GM12878 (cell line): ENCODE data around the gene COG1. TPM values are rescaled to one million over a fixed set of nuclear protein-coding genes. Genes with fewer than 3 reads are reported as not detected.

Source experiments
- ATAC-seq: fragments of 200-7000 bp; cut with Tn5 transposase; 3 replicates; pipeline ENCODE4 v1.9.1; 2020; ENCODE audit warnings: mild to moderate bottlenecking, moderate library complexity
- BruUV-seq: library from RNA; stranded (reverse); fragments of 400-500 nt; replicated peaks from 2 replicates; lab custom pipeline; 2021; lab: Mats Ljungman, UMichigan
- CTCF ChIA-PET: fragments of 300-600 bp; sonication (Branson Sonifier 250); formaldehyde crosslinking; extraction: SDS; loops from one replicate; lab custom pipeline; 2021; ENCODE audit warnings: inconsistent platforms; lab: Yijun Ruan, JAX
- POLR2A ChIA-PET: fragments of 350-600 bp; formaldehyde crosslinking; extraction: SDS; loops from one replicate; lab custom pipeline; 2021; ENCODE audit warnings: inconsistent platforms; lab: Charles Lee
- RAD21 ChIA-PET: fragments of 300-600 bp; sonication (Branson Sonifier 250); formaldehyde crosslinking; loops from one replicate; lab custom pipeline; 2023; ENCODE audit warnings: antibody characterized with exemption; ENCODE audit not compliant: unreplicated experiment; lab: Charles Lee
- SMC1A ChIA-PET: fragments of 300-600 bp; sonication (Branson Sonifier 250); formaldehyde crosslinking; loops from one replicate; lab custom pipeline; 2023; ENCODE audit not compliant: unreplicated experiment, uncharacterized antibody; lab: Charles Lee
- DNase-seq: peaks from one replicate; pipeline ENCODE4 v3.0.0-alpha.2; 2011; ENCODE audit warnings: low read depth, low spot score
- FAIRE-seq: peaks from 3 replicates; lab custom pipeline; 2011; peaks lifted over from hg19 to GRCh38; lab: Jason Lieb, UNC
- H2AFZ ChIP-seq: 2 replicates; pipeline ENCODE4 v1.6.0; 2011; ENCODE audit warnings: low read depth, low read length, control low read depth; ENCODE audit not compliant: control insufficient read depth
- H3K27ac ChIP-seq: 2 replicates; pipeline ENCODE4 v1.5.1; 2011; ENCODE audit warnings: control low read depth; ENCODE audit not compliant: control insufficient read depth, insufficient read depth
- H3K27me3 ChIP-seq, 2 experiments: replicated peaks in 1 of 2; 2 replicates each; pipeline versions ENCODE4 v1.6.0 to v1.6.1; 2011; ENCODE audit warnings: low read length in 1 of 2; ENCODE audit not compliant: control insufficient read depth in 2 of 2, insufficient read depth in 2 of 2
- H3K36me3 ChIP-seq, 2 experiments: 2 replicates each; pipeline ENCODE4 v1.5.1; 2011; ENCODE audit warnings: low read length in 1 of 2; ENCODE audit not compliant: control insufficient read depth in 2 of 2, insufficient read depth in 2 of 2
- H3K4me1 ChIP-seq: 2 replicates; pipeline ENCODE4 v1.6.1; 2011; ENCODE audit warnings: mild to moderate bottlenecking, low read length, moderate library complexity, mixed read lengths; ENCODE audit not compliant: control insufficient read depth, insufficient read depth
- H3K4me2 ChIP-seq: 2 replicates; pipeline ENCODE4 v1.6.0; 2011; ENCODE audit warnings: control low read depth; ENCODE audit not compliant: control insufficient read depth, insufficient read depth
- H3K4me3 ChIP-seq: fragments of 200-600 bp; sonication (generic); 2 replicates; pipeline ENCODE4 v1.5.1; 2016
- H3K79me2 ChIP-seq: 2 replicates; pipeline ENCODE4 v1.6.0; 2011; ENCODE audit warnings: low read length; ENCODE audit not compliant: control insufficient read depth, insufficient read depth
- H3K9ac ChIP-seq: 2 replicates; pipeline ENCODE4 v1.8.0; 2011; ENCODE audit warnings: low read length, control low read depth, mixed read lengths; ENCODE audit not compliant: control insufficient read depth, insufficient read depth
- H3K9me3 ChIP-seq: replicated peaks from 3 replicates; pipeline ENCODE4 v1.5.1; 2011; ENCODE audit warnings: mild to moderate bottlenecking, low read length; ENCODE audit not compliant: control insufficient read depth, insufficient read depth
- H4K20me1 ChIP-seq: 2 replicates; pipeline ENCODE4 v1.6.0; 2011; ENCODE audit not compliant: control insufficient read depth, insufficient read depth
- CHD2 ChIP-seq: IDR thresholded peaks from 2 replicates; pipeline ENCODE4 v1.6.1; 2011; ENCODE audit warnings: low read depth, low read length, improper control_type of control experiment, borderline replicate concordance
- HCFC1 ChIP-seq: fragments of 150-350 bp; IDR thresholded peaks from 2 replicates; pipeline ENCODE4 v1.6.1; 2014; ENCODE audit warnings: low read length
- HDAC2 ChIP-seq: fragments of 200-600 bp; sonication (generic); IDR thresholded peaks from 2 replicates; pipeline ENCODE4 v1.6.1; 2017
- IRF3 ChIP-seq: fragments of 450-650 bp; IDR thresholded peaks from 2 replicates; pipeline ENCODE4 v1.6.1; 2014; ENCODE audit warnings: mild to moderate bottlenecking
- MTA3 ChIP-seq: IDR thresholded peaks from 2 replicates; pipeline ENCODE4 v1.6.1; 2012; ENCODE audit warnings: low read length, inconsistent platforms, borderline replicate concordance
- PML ChIP-seq: IDR thresholded peaks from 2 replicates; pipeline ENCODE4 v1.6.1; 2012; ENCODE audit warnings: low read length, inconsistent platforms
- POLR2A ChIP-seq: IDR thresholded peaks from 2 replicates; pipeline ENCODE4 v1.6.1; 2011; ENCODE audit warnings: low read depth, mild to moderate bottlenecking, low read length
- RCOR1 ChIP-seq: conservative IDR thresholded peaks from 2 replicates; pipeline ENCODE4 v1.6.1; 2012; ENCODE audit warnings: low read depth, low read length, improper control_type of control experiment
- REST ChIP-seq: IDR thresholded peaks from 2 replicates; pipeline ENCODE4 v1.6.1; 2012; ENCODE audit warnings: mild to moderate bottlenecking, low read depth, low read length
- RFX5 ChIP-seq: IDR thresholded peaks from 2 replicates; pipeline ENCODE4 v1.6.1; 2011; ENCODE audit warnings: low read depth, low read length, improper control_type of control experiment
- WRNIP1 ChIP-seq: IDR thresholded peaks from 2 replicates; pipeline ENCODE4 v1.6.1; 2011; ENCODE audit warnings: low read depth, low read length, improper control_type of control experiment, borderline replicate concordance
- WGBS: methylation state at CpG from one replicate; pipeline ENCODE4 v1.1.6; 2016; ENCODE audit warnings: low lambda C conversion rate; ENCODE audit not compliant: insufficient replicate concordance, insufficient coverage; ENCODE audit errors: missing lambda C conversion rate; 5-methylcytosine and 5-hydroxymethylcytosine counted together
- in situ Hi-C: fragments of 300-500 bp; cut with MboI; formaldehyde crosslinking; loops from 9 replicates; pipeline ENCODE4 v1.14.3; 2018; ENCODE audit warnings: mixed read lengths
- intact Hi-C: fragments of 100-400 bp; cut with micrococcal nuclease; formaldehyde crosslinking; loops from one replicate; pipeline ENCODE4 v1.14.2; 2022; ENCODE audit not compliant: unreplicated experiment
- polyA plus RNA-seq, 11 experiments: library from polyadenylated mRNA; depleted of rRNA in 4 of 11; unstranded in 6 of 11; stranded (reverse) in 5 of 11; fragments of >200 nt; fragmentation: Nextera tagmentation in 4 of 11; fragmentation: Illumina TruSeq in 1 of 11; extraction: Ambion mirVana in 4 of 11; extraction: Trizol in 1 of 11; gene quantifications; 1 replicate in 1 of 11; 2 replicates in 10 of 11; pipeline versions ENCODE4 v1.2.1 to v1.2.3, GENCODE V29; 2011 to 2016; ENCODE audit warnings: inconsistent platforms in 2 of 11, missing spikeins in 2 of 11, low read depth in 1 of 11
- total RNA-seq, 4 experiments: library from RNA; depleted of rRNA in 3 of 4; stranded (reverse); fragments of >200 nt in 3 of 4; fragmentation: Illumina TruSeq in 1 of 4; extraction: Trizol in 1 of 4; gene quantifications; 2 replicates each; pipeline versions ENCODE4 v1.2.1 to v1.2.3, GENCODE V29; 2013 to 2021

The COG1 gene
- total and polyA plus RNA-seq, 10 of the 15 experiments (the other 5 are each of a cell fraction or from before 2014, with no cell fraction given), result 10.5 to 24.1 (median 18.1) TPM

- H3K79me2 ChIP-seq, result peaks cover 22% of the 10 kb centered on the region
- H3K4me2 ChIP-seq, result no peak overlapping the region
- WGBS, result 87% methylated on average over 5 of the region's 5 CpGs
- in situ Hi-C loops, result no loop called here
- H3K27me3 ChIP-seq, result no peaks in the 10 kb centered on the region
- ATAC-seq, result no peak
- no peaks in the 10 kb centered on the region; a peak in 1 of 4 replicates for H3K36me3 ChIP-seq
- no peak for DNase-seq
- ChIA-PET CTCF (interaction anchor here (0.5 to 1.6 kb wide), 4 partner anchors 14 to 648 kb away, joined by 3 to 8 read pairs (median 6); no protein-coding TSS in a partner anchor), RAD21 (interaction anchor here (2.0 kb wide), 1 partner anchor 13 kb away, joined by 6 read pairs; no protein-coding TSS in a partner anchor)
- H3K27ac ChIP-seq, result no peak overlapping the region
- intact Hi-C loops, result no loop called here
- no peak for FAIRE-seq
- no peak for TF ChIP-seq MTA3
- TF ChIP-seq HDAC2, result no peak
- no peak for TF ChIP-seq HCFC1
- no peak for TF ChIP-seq WRNIP1
- no peak for TF ChIP-seq REST
- no peak for TF ChIP-seq RCOR1
- no peak for TF ChIP-seq CHD2
- no peak for TF ChIP-seq POLR2A
- TF ChIP-seq RFX5, result no peak
- no peak for TF ChIP-seq IRF3
- TF ChIP-seq PML, result no peak
- TF ChIP-seq, all 136 proteins: peak for 0
- no peak overlapping the region for H3K4me3 ChIP-seq
- no peaks in the 10 kb centered on the region for H3K9me3 ChIP-seq
- POLR2A ChIA-PET, result no interaction called here
- SMC1A ChIA-PET, result interaction anchor here (5.6 kb wide), 1 partner anchor 443 kb away, joined by 35 read pairs; no protein-coding TSS in a partner anchor
- no TSS peak for BruUV-seq
- H2AFZ ChIP-seq, result no peak overlapping the region
- no peaks in the 10 kb centered on the region for H4K20me1 ChIP-seq
- H3K4me1 ChIP-seq, result peaks cover 19% of the 10 kb centered on the region
- no peak overlapping the region for H3K9ac ChIP-seq
Observed at GRCh38 chr17:73170324-73170723, 22.5 kb upstream of the COG1 start.
